CD4-positive, alpha-beta memory T cell (primary cell): Measurements from ENCODE around the gene FOXK2. TPM values are rescaled to one million over a fixed set of nuclear protein-coding genes. Genes with fewer than 3 reads are reported as not detected.

Source experiments
- CTCF ChIA-PET: fragments of 350-600 bp; sonication (Branson Sonifier 250); formaldehyde crosslinking; loops from one replicate; lab custom pipeline; 2021; ENCODE audit warnings: inconsistent platforms; ENCODE audit not compliant: partially characterized antibody; lab: Charles Lee
- POLR2A ChIA-PET: fragments of 350-600 bp; sonication (Branson Sonifier 250); formaldehyde crosslinking; loops from one replicate; lab custom pipeline; 2021; ENCODE audit not compliant: partially characterized antibody; lab: Charles Lee
- DNase-seq, 5 donors: peaks; one replicate each; pipeline versions ENCODE4 v3.0.0 to v3.0.0-alpha.2; 2020 to 2022; ENCODE audit warnings: mixed read lengths in 1 of 5
- H3K27ac ChIP-seq: one replicate; pipeline ENCODE4 v1.7.0; 2013; ENCODE audit warnings: low read depth, low read length
- H3K27me3 ChIP-seq: 2 replicates; pipeline ENCODE4 v1.7.0; 2013; ENCODE audit warnings: mild to moderate bottlenecking, low read length, moderate library complexity; ENCODE audit not compliant: insufficient read depth
- H3K36me3 ChIP-seq: 2 replicates; pipeline ENCODE4 v1.7.0; 2013; ENCODE audit warnings: mild to moderate bottlenecking, low read length, moderate library complexity; ENCODE audit not compliant: insufficient read depth
- H3K4me1 ChIP-seq: 2 replicates; pipeline ENCODE4 v1.7.0; 2013; ENCODE audit warnings: mild to moderate bottlenecking, low read length, moderate library complexity; ENCODE audit not compliant: insufficient read depth
- H3K4me3 ChIP-seq, 2 donors: one replicate each; pipeline ENCODE4 v1.7.0; 2013; ENCODE audit warnings: low read length in 2 of 2, mild to moderate bottlenecking in 1 of 2
- H3K9me3 ChIP-seq, 2 donors: one replicate each; pipeline ENCODE4 v1.7.0; 2013; ENCODE audit warnings: low read length in 2 of 2, control low read depth in 1 of 2; ENCODE audit not compliant: control insufficient read depth in 1 of 2
- H3K27ac Mint-ChIP-seq, 7 donors: one replicate each; pipeline ENCODE4 v1.8.0; 2020 to 2021; ENCODE audit warnings: mixed read lengths in 7 of 7, mild to moderate bottlenecking in 6 of 7, inconsistent platforms in 3 of 7, moderate library complexity in 3 of 7
- H3K27me3 Mint-ChIP-seq, 2 donors: one replicate each; pipeline ENCODE4 v1.8.0; 2020 to 2021; ENCODE audit warnings: mixed read lengths in 2 of 2
- H3K36me3 Mint-ChIP-seq, 2 donors: one replicate each; pipeline ENCODE4 v1.8.0; 2020 to 2021; ENCODE audit warnings: mixed read lengths in 2 of 2, inconsistent platforms in 1 of 2, mild to moderate bottlenecking in 1 of 2
- H3K4me1 Mint-ChIP-seq, 4 donors: one replicate each; pipeline ENCODE4 v1.8.0; 2020 to 2021; ENCODE audit warnings: mixed read lengths in 4 of 4, mild to moderate bottlenecking in 1 of 4
- H3K4me3 Mint-ChIP-seq, 8 donors: one replicate each; pipeline ENCODE4 v1.8.0; 2020 to 2021; ENCODE audit warnings: mixed read lengths in 8 of 8, mild to moderate bottlenecking in 7 of 8, moderate library complexity in 6 of 8, inconsistent platforms in 3 of 8
- H3K9me3 Mint-ChIP-seq, 8 donors: one replicate each; pipeline ENCODE4 v1.8.0; 2020 to 2021; ENCODE audit warnings: mixed read lengths in 8 of 8, mild to moderate bottlenecking in 5 of 8, inconsistent platforms in 3 of 8, moderate library complexity in 1 of 8
- intact Hi-C: fragments of 100-400 bp; cut with micrococcal nuclease; formaldehyde crosslinking; loops from one replicate; pipeline ENCODE4 v1.15.1; 2023
- polyA plus RNA-seq, 2 donors: library from polyadenylated mRNA; unstranded; fragments of 300-500 nt; fragmentation: Illumina TruSeq; gene quantifications; one replicate each; pipeline ENCODE4 v1.2.3, GENCODE V29; 2021
- total RNA-seq, 2 experiments: library from RNA; stranded (reverse); gene quantifications; one replicate each; pipeline ENCODE4 v1.2.3, GENCODE V29; 2021

FOXK2 gene
- total and polyA plus RNA-seq, 4 experiments from 2014 or later, result 1.3 to 57.5 (median 29.1) TPM

DNA sequence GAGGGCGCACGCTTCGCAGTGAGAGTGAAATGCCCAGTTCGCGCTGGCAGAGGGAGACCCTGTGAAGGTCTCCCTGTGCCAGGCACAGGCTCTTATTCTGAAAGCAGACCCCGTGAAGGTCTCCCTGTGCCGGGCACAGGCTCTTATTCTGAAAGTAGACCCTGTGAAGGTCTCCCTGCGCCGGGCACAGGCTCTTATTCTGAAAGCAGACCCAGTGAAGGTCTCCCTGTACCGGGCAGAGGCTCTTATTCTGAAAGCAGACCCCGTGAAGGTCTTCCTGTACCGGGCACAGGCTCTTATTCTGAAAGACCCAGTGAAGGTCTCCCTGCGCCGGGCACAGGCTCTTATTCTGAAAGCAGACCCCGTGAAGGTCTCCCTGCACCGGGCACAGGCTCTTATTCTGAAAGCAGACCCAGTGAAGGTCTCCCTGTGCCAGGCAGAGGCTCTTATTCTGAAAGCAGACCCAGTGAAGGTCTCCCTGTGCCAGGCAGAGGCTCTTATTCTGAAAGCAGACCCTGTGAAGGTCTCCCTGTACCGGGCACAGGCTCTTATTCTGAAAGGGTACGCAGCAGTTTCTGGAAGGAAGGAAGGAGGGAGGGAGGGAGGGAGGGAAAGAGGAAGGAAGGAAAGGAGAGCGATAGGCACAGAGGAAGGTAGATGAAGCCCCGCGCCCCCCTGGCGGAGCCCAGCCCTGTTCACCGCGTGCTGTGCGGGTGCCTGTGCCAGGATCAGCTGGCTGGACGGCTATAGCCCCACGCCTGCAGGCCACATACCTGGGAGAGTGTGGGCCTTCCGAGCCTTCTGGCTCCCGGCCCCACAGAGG, 73.4 kb downstream of the FOXK2 start:
- no peaks in the 10 kb centered on the region for H3K9me3 ChIP-seq
- H3K27me3 ChIP-seq, result no peaks in the 10 kb centered on the region
- H3K36me3 Mint-ChIP-seq, result peaks cover 2 to 6% of the 10 kb centered on the region in 2 donors
- peak overlapping the region; percentile 44 for H3K27ac ChIP-seq
- ChIA-PET CTCF (no interaction called here), POLR2A (interaction anchor here (0.7 kb wide), 1 partner anchor 344 kb away, joined by 3 read pairs; no protein-coding TSS in a partner anchor)
- H3K9me3 Mint-ChIP-seq, result no peaks in the 10 kb centered on the region
- peak overlapping the region; percentile 43 to 95 (median 86) for H3K27ac Mint-ChIP-seq
- DNase-seq, result peak; percentile 74 to 87 (median 79)
- peaks cover 17 to 39% (median 26%) of the 10 kb centered on the region in 4 donors for H3K4me1 Mint-ChIP-seq
- H3K4me1 ChIP-seq, result peaks cover 36% of the 10 kb centered on the region
- peak overlapping the region; percentile 69 to 83 (median 75) for H3K4me3 Mint-ChIP-seq
- H3K4me3 ChIP-seq, result peak overlapping the region; percentile 34 to 69
- H3K36me3 ChIP-seq, result no peaks in the 10 kb centered on the region
- intact Hi-C loops, result loop anchor here (2.0 kb wide), 1 partner anchor 56 kb away; the partner anchor contains the start of gene WDR45B
- H3K27me3 Mint-ChIP-seq, result no peaks in the 10 kb centered on the region

DNA sequence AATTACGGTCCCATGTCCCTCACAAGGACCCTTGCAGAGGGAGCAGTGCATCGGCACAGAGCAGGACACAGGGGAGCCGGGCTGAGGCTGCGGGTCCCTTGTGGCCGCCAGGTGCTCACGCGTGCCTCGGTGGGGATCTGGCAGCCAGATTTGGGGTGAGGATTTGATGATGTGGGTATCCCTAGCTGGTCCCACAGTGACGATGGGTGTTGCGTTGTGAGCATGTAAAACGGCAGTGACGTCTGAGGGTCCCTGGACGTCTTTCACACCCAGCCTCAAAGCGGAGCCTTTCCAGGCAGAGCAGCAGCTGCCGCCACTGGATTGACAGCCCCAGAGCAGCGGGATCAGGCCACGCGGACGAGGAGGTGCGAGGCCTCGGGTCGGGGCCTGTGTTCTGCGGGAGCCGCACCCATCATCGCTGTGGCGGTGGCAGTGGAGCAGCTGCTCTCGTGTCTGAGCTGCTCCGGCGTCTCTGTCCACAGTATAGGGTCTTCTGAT, 74.1 kb downstream of the FOXK2 start:
- Mint-ChIP-seq H3K27me3 (no peaks in the 10 kb centered on the region), H3K4me3 (peak overlapping the region; percentile 69 to 83 (median 75)), H3K36me3 (peaks cover 0 to 4% of the 10 kb centered on the region in 2 donors), H3K4me1 (peaks cover 17 to 39% (median 26%) of the 10 kb centered on the region in 4 donors), H3K9me3 (no peaks in the 10 kb centered on the region), H3K27ac (peak overlapping the region; percentile 58 to 95 (median 81))
- intact Hi-C loops, result loop anchor here (2.0 kb wide), 1 partner anchor 55 kb away; the partner anchor contains the start of gene WDR45B
- CTCF ChIA-PET, result no interaction called here
- POLR2A ChIA-PET, result no interaction called here
- Histone ChIP-seq H3K36me3 (no peaks in the 10 kb centered on the region), H3K4me1 (peaks cover 36% of the 10 kb centered on the region), H3K27me3 (no peaks in the 10 kb centered on the region), H3K4me3 (peak overlapping the region; percentile 34 to 69), H3K9me3 (no peaks in the 10 kb centered on the region), H3K27ac (peak overlapping the region; percentile 44)
- no peak for DNase-seq

DNA sequence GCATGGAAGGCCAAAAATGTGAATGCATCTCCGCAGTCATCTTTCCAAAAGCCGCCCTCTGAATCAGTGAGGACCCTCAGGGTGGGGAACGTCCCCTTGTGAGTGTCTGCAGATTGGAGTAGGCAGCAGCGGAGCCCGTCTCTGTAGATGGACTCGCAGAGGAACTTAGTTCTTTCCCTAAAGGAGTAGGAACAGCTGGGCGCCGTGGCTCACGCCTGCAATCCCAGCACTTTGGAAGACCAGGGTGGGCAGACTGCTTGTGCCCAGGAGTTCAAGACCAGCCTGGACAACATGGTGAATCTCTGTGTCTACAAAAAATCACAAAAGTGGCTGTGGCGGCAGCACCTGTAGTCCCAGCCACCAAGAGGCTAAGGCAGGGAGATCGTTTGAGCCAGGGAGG, 75.0 kb downstream of the FOXK2 start:
- Histone ChIP-seq H3K36me3 (no peaks in the 10 kb centered on the region), H3K27me3 (no peaks in the 10 kb centered on the region), H3K27ac (no peak overlapping the region), H3K9me3 (no peaks in the 10 kb centered on the region), H3K4me3 (no peak overlapping the region), H3K4me1 (peaks cover 36% of the 10 kb centered on the region)
- Mint-ChIP-seq H3K4me1 (peaks cover 17 to 39% (median 26%) of the 10 kb centered on the region in 4 donors), H3K36me3 (peaks cover 0 to 7% of the 10 kb centered on the region in 2 donors), H3K9me3 (no peaks in the 10 kb centered on the region), H3K4me3 (peak overlapping the region in 4 of 8 donors; percentile 20 to 65 (median 37)), H3K27ac (peak overlapping the region in 5 of 7 donors; percentile 18 to 86 (median 65)), H3K27me3 (no peaks in the 10 kb centered on the region)
- intact Hi-C loops, result no loop called here
- ChIA-PET CTCF (no interaction called here), POLR2A (no interaction called here)
- no peak for DNase-seq

DNA sequence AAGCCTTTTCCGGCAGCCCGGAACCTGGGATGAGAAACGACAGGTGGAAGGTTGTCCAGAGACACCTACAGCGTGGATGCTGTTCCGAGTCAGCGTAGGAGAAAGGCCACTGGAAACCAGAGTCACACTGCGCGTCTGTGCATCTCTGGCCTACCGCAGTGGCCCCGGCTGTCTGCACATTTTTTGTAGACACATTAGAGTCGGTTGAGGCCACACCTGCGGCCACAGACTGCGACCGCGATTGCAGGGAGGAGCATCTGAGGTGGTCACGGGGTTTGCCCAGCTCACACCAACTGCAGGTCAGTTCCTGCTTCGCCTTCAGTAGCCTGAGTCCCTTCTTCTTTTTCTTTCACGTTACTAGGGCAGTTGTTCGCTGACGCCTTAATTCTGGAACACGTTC, 76.4 kb downstream of the FOXK2 start:
- ChIA-PET CTCF (no interaction called here), POLR2A (no interaction called here)
- H3K36me3 Mint-ChIP-seq, result peaks cover 1 to 7% of the 10 kb centered on the region in 2 donors

DNA sequence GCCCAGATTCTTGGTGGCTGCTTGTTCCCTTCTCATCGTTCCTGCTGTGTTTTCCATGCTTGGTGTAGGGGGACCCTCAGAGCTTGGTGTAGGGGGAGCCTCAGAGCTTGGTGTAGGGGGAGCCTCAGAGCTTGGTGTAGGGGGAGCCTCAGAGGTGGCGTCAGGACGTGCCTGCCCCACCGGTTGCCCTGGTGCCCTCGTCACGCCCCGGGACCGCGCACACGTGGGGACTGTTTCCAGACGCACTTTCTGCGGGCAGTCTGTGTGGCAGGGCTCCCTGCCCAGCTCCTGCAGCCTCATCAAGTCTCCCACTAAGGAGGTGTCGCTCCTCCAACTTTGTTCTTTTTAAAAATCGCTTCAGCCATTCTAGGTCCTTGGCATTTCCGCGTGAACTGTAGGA, 76.8 kb downstream of the FOXK2 start:
- Histone ChIP-seq H3K27me3 (no peaks in the 10 kb centered on the region), H3K36me3 (peaks cover under 1% of the 10 kb centered on the region), H3K4me3 (no peak overlapping the region), H3K27ac (no peak overlapping the region), H3K9me3 (no peaks in the 10 kb centered on the region), H3K4me1 (peaks cover 36% of the 10 kb centered on the region)
- ChIA-PET POLR2A (no interaction called here), CTCF (no interaction called here)
- intact Hi-C loops, result no loop called here
- peaks cover 5 to 9% of the 10 kb centered on the region in 2 donors for H3K36me3 Mint-ChIP-seq
- H3K4me1 Mint-ChIP-seq, result peaks cover 17 to 39% (median 26%) of the 10 kb centered on the region in 4 donors
- H3K9me3 Mint-ChIP-seq, result no peaks in the 10 kb centered on the region
- H3K27me3 Mint-ChIP-seq, result no peaks in the 10 kb centered on the region
- no peak overlapping the region for H3K4me3 Mint-ChIP-seq
- H3K27ac Mint-ChIP-seq, result peak overlapping the region in 1 of 7 donors; percentile 43
- DNase-seq, result no peak

More for the DNA sequence above, 76.4 kb downstream of the FOXK2 start:
- peaks cover 36% of the 10 kb centered on the region for H3K4me1 ChIP-seq
- peaks cover 17 to 39% (median 26%) of the 10 kb centered on the region in 4 donors for H3K4me1 Mint-ChIP-seq
- no peaks in the 10 kb centered on the region for H3K36me3 ChIP-seq
- H3K27ac ChIP-seq, result no peak overlapping the region
- H3K27me3 Mint-ChIP-seq, result no peaks in the 10 kb centered on the region
- intact Hi-C loops, result no loop called here
- H3K9me3 Mint-ChIP-seq, result no peaks in the 10 kb centered on the region
- H3K4me3 Mint-ChIP-seq, result no peak overlapping the region
- peak overlapping the region in 2 of 7 donors; percentile 10 to 43 for H3K27ac Mint-ChIP-seq
- H3K9me3 ChIP-seq, result no peaks in the 10 kb centered on the region
- H3K27me3 ChIP-seq, result no peaks in the 10 kb centered on the region
- DNase-seq, result no peak
- no peak overlapping the region for H3K4me3 ChIP-seq

DNA sequence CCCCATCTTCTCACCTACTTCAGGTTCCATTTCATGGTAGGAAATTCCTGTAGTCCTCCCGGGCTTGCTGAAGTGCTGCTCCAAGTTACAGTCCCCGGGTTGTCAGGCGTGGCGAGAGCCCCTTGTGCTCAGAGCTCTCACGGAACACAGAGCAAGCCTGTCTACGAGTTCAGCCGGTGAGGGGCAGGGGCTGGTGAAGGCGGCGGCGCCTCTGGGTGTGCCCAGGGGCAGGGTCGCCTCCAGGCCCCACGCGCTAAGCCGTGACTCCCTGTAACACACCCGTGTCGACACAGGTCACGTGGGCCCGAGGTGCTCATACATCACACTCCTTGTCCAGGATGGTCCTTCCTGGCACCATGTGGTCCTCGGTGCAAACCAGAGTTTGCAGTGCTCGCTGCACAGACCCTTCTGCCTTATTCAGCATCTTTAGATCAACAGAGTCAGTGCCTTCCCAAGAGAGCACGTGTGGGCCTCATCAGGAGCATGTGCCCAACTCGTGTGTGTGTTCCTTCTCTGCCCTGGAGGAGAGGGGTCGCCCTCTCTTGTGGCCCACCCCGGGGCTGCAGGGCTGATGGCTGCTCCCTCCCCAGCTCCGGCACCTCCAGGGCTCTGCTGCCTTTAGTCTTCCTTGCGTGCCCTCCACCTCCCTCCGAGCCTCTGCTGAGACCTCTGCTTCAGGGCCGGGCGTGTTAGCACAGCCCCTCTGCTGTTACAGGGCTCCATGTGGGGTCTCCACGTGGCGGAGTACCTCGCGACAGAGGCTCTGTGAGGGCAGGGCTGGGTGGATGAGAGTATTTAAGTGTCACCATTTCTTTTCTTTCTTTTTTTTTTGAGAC, 77.5 kb downstream of the FOXK2 start:
- H3K36me3 ChIP-seq, result peaks cover 8% of the 10 kb centered on the region
- Mint-ChIP-seq H3K4me1 (peaks cover 13 to 33% (median 22%) of the 10 kb centered on the region in 4 donors), H3K36me3 (peaks cover 12 to 13% of the 10 kb centered on the region in 2 donors), H3K4me3 (no peak overlapping the region), H3K27me3 (no peaks in the 10 kb centered on the region), H3K27ac (peak overlapping the region in 2 of 7 donors; percentile 55 to 66), H3K9me3 (no peaks in the 10 kb centered on the region)
- peaks cover 33% of the 10 kb centered on the region for H3K4me1 ChIP-seq
- DNase-seq, result no peak
- CTCF ChIA-PET, result no interaction called here
- no peak overlapping the region for H3K4me3 ChIP-seq
- POLR2A ChIA-PET, result no interaction called here
- no peaks in the 10 kb centered on the region for H3K9me3 ChIP-seq
- H3K27ac ChIP-seq, result no peak overlapping the region
- no peaks in the 10 kb centered on the region for H3K27me3 ChIP-seq
- intact Hi-C loops, result no loop called here
